ENCODE results near the gene HLA-DOA. TPM values are rescaled to one million over a fixed set of nuclear protein-coding genes. Genes with fewer than 3 reads are reported as not detected.

The HLA-DOA gene
- 1 to 10 TPM in 1 of 2 donors, under 1 TPM in 1; 0.56 to 7.8 TPM for total RNA-seq

- ATAC-seq (replicated peaks) = peak; percentile 72
- Mint-ChIP-seq H3K4me3 (peak within 1 kb of the TSS; percentile 51), H3K36me3 (ENCODE audit: low read depth) (no peaks in the 10 kb centered on the region), H3K27ac (peak within 1 kb of the TSS; percentile 76), H3K4me1 (peaks cover 13% of the 10 kb centered on the region), H3K9me3 (no peaks in the 10 kb centered on the region), H3K27me3 (peaks cover 24% of the 10 kb centered on the region)
Measured at GRCh38 chr6:33008944-33009861, at the start of gene HLA-DOA. HLA-DOA (minus strand) TSS chr6:33009591.

GRCh38 chr6:33057222-33058150 lies 48.1 kb upstream of the HLA-DOA start:
- no peaks in the 10 kb centered on the region for H3K36me3 Mint-ChIP-seq (ENCODE audit: low read depth)
- H3K4me1 Mint-ChIP-seq = peaks cover 5% of the 10 kb centered on the region
- H3K9me3 Mint-ChIP-seq = no peaks in the 10 kb centered on the region
- peaks cover 5% of the 10 kb centered on the region for H3K27me3 Mint-ChIP-seq
- no peak overlapping the region for H3K27ac Mint-ChIP-seq
- ATAC-seq (replicated peaks) = peak; percentile 34
- no peak overlapping the region for H3K4me3 Mint-ChIP-seq

- H3K27me3 Mint-ChIP-seq = peaks cover 21% of the 10 kb centered on the region
- H3K36me3 Mint-ChIP-seq (ENCODE audit: low read depth) = no peaks in the 10 kb centered on the region
- ATAC-seq (replicated peaks) = no peak
- peaks cover 5% of the 10 kb centered on the region for H3K4me1 Mint-ChIP-seq
- H3K4me3 Mint-ChIP-seq = no peak overlapping the region
- H3K27ac Mint-ChIP-seq = no peak overlapping the region
- no peaks in the 10 kb centered on the region for H3K9me3 Mint-ChIP-seq
Measured at GRCh38 chr6:33053230-33053629, 43.8 kb upstream of the HLA-DOA start.

- Mint-ChIP-seq H3K9me3 (no peaks in the 10 kb centered on the region), H3K36me3 (ENCODE audit: low read depth) (no peaks in the 10 kb centered on the region), H3K27ac (no peak overlapping the region), H3K4me1 (peaks cover 5% of the 10 kb centered on the region), H3K27me3 (peaks cover 26% of the 10 kb centered on the region), H3K4me3 (no peak overlapping the region)
- ATAC-seq (replicated peaks) = no peak
Measured at GRCh38 chr6:33052627-33053026, 43.2 kb upstream of the HLA-DOA start.

GRCh38 chr6:33050014-33050810 lies 40.8 kb upstream of the HLA-DOA start:
- Mint-ChIP-seq H3K36me3 (ENCODE audit: low read depth) (no peaks in the 10 kb centered on the region), H3K9me3 (no peaks in the 10 kb centered on the region), H3K4me1 (no peaks in the 10 kb centered on the region), H3K27ac (no peak overlapping the region), H3K27me3 (peaks cover 39% of the 10 kb centered on the region), H3K4me3 (no peak overlapping the region)
- ATAC-seq (replicated peaks) = no peak

- Mint-ChIP-seq H3K9me3 (no peaks in the 10 kb centered on the region), H3K27ac (no peak overlapping the region), H3K4me3 (no peak overlapping the region), H3K4me1 (no peaks in the 10 kb centered on the region), H3K27me3 (peaks cover 42% of the 10 kb centered on the region), H3K36me3 (ENCODE audit: low read depth) (no peaks in the 10 kb centered on the region)
- ATAC-seq (replicated peaks) = no peak
Measured at GRCh38 chr6:33049323-33050013, 40.1 kb upstream of the HLA-DOA start.

- Mint-ChIP-seq H3K4me1 (no peaks in the 10 kb centered on the region), H3K27me3 (peaks cover 20% of the 10 kb centered on the region), H3K4me3 (no peak overlapping the region), H3K27ac (no peak overlapping the region), H3K36me3 (ENCODE audit: low read depth) (no peaks in the 10 kb centered on the region), H3K9me3 (peaks cover 6% of the 10 kb centered on the region)
- no peak for ATAC-seq (replicated peaks)
Measured at GRCh38 chr6:33040157-33040556, 30.8 kb upstream of the HLA-DOA start.

- no peak overlapping the region for H3K4me3 Mint-ChIP-seq
- H3K36me3 Mint-ChIP-seq (ENCODE audit: low read depth) = no peaks in the 10 kb centered on the region
- peaks cover 9% of the 10 kb centered on the region for H3K9me3 Mint-ChIP-seq
- H3K27ac Mint-ChIP-seq = no peak overlapping the region
- ATAC-seq (replicated peaks) = no peak
- no peaks in the 10 kb centered on the region for H3K4me1 Mint-ChIP-seq
- peaks cover 13% of the 10 kb centered on the region for H3K27me3 Mint-ChIP-seq
Measured at GRCh38 chr6:33036535-33036934, 27.1 kb upstream of the HLA-DOA start.

GRCh38 chr6:33034554-33034953 lies 25.2 kb upstream of the HLA-DOA start:
- no peak overlapping the region for H3K4me3 Mint-ChIP-seq
- H3K27me3 Mint-ChIP-seq = peaks cover 17% of the 10 kb centered on the region
- H3K4me1 Mint-ChIP-seq = no peaks in the 10 kb centered on the region
- no peak for ATAC-seq (replicated peaks)
- no peak overlapping the region for H3K27ac Mint-ChIP-seq
- peaks cover 9% of the 10 kb centered on the region for H3K9me3 Mint-ChIP-seq
- no peaks in the 10 kb centered on the region for H3K36me3 Mint-ChIP-seq (ENCODE audit: low read depth)

GRCh38 chr6:33030245-33030644 lies 20.9 kb upstream of the HLA-DOA start:
- Mint-ChIP-seq H3K27me3 (peaks cover 8% of the 10 kb centered on the region), H3K36me3 (ENCODE audit: low read depth) (no peaks in the 10 kb centered on the region), H3K4me3 (no peak overlapping the region), H3K4me1 (peaks cover 5% of the 10 kb centered on the region), H3K9me3 (peaks cover 4% of the 10 kb centered on the region), H3K27ac (peak overlapping the region; percentile 10)
- ATAC-seq (replicated peaks) = no peak

- peaks cover 5% of the 10 kb centered on the region for H3K4me1 Mint-ChIP-seq
- peak; percentile 85 for ATAC-seq (replicated peaks)
- H3K36me3 Mint-ChIP-seq (ENCODE audit: low read depth) = no peaks in the 10 kb centered on the region
- no peaks in the 10 kb centered on the region for H3K9me3 Mint-ChIP-seq
- H3K27me3 Mint-ChIP-seq = peaks cover 4% of the 10 kb centered on the region
- H3K4me3 Mint-ChIP-seq = no peak overlapping the region
- H3K27ac Mint-ChIP-seq = peak overlapping the region; percentile 10
Measured at GRCh38 chr6:33029328-33030184, 20.2 kb upstream of the HLA-DOA start.

GRCh38 chr6:33028220-33028849 lies 18.9 kb upstream of the HLA-DOA start:
- H3K36me3 Mint-ChIP-seq (ENCODE audit: low read depth) = no peaks in the 10 kb centered on the region
- ATAC-seq (replicated peaks) = no peak
- H3K27me3 Mint-ChIP-seq = peaks cover 4% of the 10 kb centered on the region
- H3K27ac Mint-ChIP-seq = no peak overlapping the region
- no peak overlapping the region for H3K4me3 Mint-ChIP-seq
- H3K9me3 Mint-ChIP-seq = no peaks in the 10 kb centered on the region
- H3K4me1 Mint-ChIP-seq = peaks cover 5% of the 10 kb centered on the region

Measured in activated T-helper 17 cell treated with anti-CD3 and anti-CD28 coated beads, Interleukin-2, amount 50 U/mL, for 72 hours (primary cell).